Ascending aorta (tissue), 2 donors: Measurements from ENCODE around the gene MAP7. TPM values are rescaled to one million over a fixed set of nuclear protein-coding genes. Genes with fewer than 3 reads are reported as not detected.

Experiments
- DNase-seq, 2 donors: peaks; one replicate each; pipeline ENCODE4 v3.0.0-alpha.2; 2019; ENCODE audit warnings: low spot score in 2 of 2
- H3K27ac ChIP-seq, 2 donors: fragments of 200-600 bp; sonication (generic); one replicate each; pipeline ENCODE4 v1.5.1; 2016 to 2017; ENCODE audit warnings: mild to moderate bottlenecking in 1 of 2
- H3K27me3 ChIP-seq: fragments of 200-600 bp; sonication (generic); one replicate; pipeline ENCODE4 v1.5.1; 2017
- H3K36me3 ChIP-seq, 2 donors: fragments of 200-600 bp; sonication (generic); one replicate each; pipeline ENCODE4 v1.5.1; 2016
- H3K4me1 ChIP-seq, 2 donors: fragments of 200-600 bp; sonication (generic); one replicate each; pipeline ENCODE4 v1.5.1; 2016 to 2017; ENCODE audit warnings: mild to moderate bottlenecking in 1 of 2
- H3K4me3 ChIP-seq, 2 donors: fragments of 200-600 bp; sonication (generic); one replicate each; pipeline ENCODE4 v1.5.1; 2016 to 2017; ENCODE audit warnings: mild to moderate bottlenecking in 1 of 2
- H3K9me3 ChIP-seq, 2 donors: fragments of 200-600 bp; sonication (generic); one replicate each; pipeline ENCODE4 v1.5.1; 2016
- intact Hi-C: fragments of 100-400 bp; cut with DNase I; formaldehyde crosslinking; loops from one replicate; pipeline ENCODE4 v1.15.1; 2023
- total RNA-seq: library from RNA; depleted of rRNA; stranded (reverse); fragments of >200 nt; gene quantifications from one replicate; pipeline ENCODE4 v1.1.0, GENCODE V29; 2016
- TF ChIP-seq, protein P1 (sequence below), 3 experiments: fragments of 200-600 bp in 2 of 3; fragments of 450-650 bp in 1 of 3; sonication (generic) in 2 of 3; IDR thresholded peaks; one replicate each; pipeline ENCODE4 v1.5.1; 2016 to 2019; ENCODE audit warnings: antibody characterized with exemption in 3 of 3, mild to moderate bottlenecking in 1 of 3, moderate library complexity in 1 of 3

The MAP7 gene
- total RNA-seq, 1 donor from 2014 or later: not detected

DNA sequence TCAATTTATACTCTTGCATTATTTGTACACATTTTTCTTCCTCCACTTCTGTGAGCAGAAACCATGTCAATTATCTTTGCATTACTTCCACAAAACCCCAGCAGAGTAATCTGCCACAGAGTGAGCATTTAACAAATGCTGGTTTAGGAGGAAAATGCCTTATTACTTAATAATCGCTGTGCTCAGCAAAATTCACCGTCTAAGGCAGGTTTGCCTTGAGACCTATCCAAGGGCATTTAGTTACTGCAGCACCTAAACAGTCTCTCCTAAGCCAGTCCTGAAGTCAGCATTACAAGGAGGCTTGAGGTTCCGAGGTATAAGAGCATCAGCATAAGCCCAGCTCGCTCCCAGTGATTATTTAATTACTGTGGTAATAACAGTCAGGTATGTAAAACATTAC, 28.3 kb downstream of the MAP7 start:
- no peaks in the 10 kb centered on the region for H3K4me1 ChIP-seq
- H3K4me3 ChIP-seq: no peak overlapping the region
- H3K36me3 ChIP-seq: no peaks in the 10 kb centered on the region
- H3K27ac ChIP-seq: no peak overlapping the region
- H3K9me3 ChIP-seq: no peaks in the 10 kb centered on the region
- TF ChIP-seq, protein P1, sequence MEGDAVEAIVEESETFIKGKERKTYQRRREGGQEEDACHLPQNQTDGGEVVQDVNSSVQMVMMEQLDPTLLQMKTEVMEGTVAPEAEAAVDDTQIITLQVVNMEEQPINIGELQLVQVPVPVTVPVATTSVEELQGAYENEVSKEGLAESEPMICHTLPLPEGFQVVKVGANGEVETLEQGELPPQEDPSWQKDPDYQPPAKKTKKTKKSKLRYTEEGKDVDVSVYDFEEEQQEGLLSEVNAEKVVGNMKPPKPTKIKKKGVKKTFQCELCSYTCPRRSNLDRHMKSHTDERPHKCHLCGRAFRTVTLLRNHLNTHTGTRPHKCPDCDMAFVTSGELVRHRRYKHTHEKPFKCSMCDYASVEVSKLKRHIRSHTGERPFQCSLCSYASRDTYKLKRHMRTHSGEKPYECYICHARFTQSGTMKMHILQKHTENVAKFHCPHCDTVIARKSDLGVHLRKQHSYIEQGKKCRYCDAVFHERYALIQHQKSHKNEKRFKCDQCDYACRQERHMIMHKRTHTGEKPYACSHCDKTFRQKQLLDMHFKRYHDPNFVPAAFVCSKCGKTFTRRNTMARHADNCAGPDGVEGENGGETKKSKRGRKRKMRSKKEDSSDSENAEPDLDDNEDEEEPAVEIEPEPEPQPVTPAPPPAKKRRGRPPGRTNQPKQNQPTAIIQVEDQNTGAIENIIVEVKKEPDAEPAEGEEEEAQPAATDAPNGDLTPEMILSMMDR (IDR thresholded peaks at IDR 0.05): no peak
- no peak for DNase-seq
- no peaks in the 10 kb centered on the region for H3K27me3 ChIP-seq
- intact Hi-C loops: no loop called here

DNA sequence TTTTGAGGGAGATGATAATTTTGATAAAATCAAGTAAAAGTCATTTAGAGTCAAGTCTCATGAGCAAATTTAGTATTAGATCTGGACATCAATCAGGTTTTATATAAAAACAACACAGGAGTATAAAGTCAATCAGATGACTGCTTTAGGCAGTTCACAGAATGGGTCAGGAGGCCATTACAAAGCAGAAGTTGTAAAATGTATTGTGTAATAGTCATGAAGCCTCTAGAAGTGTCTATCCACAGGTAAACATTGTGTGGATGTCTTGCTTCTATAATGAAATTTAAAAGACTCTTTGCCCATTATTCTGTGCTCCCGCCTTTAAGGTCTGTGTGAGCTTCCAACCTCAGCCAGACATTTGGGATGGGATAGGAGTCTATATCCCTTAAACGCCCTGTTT, 28.8 kb downstream of the MAP7 start:
- no peak overlapping the region for H3K27ac ChIP-seq
- no peaks in the 10 kb centered on the region for H3K27me3 ChIP-seq
- intact Hi-C loops: no loop called here
- H3K4me1 ChIP-seq: no peaks in the 10 kb centered on the region
- H3K4me3 ChIP-seq: no peak overlapping the region
- TF ChIP-seq, protein P1 (IDR thresholded peaks at IDR 0.05): no peak
- no peak for DNase-seq
- H3K36me3 ChIP-seq: no peaks in the 10 kb centered on the region
- no peaks in the 10 kb centered on the region for H3K9me3 ChIP-seq

DNA sequence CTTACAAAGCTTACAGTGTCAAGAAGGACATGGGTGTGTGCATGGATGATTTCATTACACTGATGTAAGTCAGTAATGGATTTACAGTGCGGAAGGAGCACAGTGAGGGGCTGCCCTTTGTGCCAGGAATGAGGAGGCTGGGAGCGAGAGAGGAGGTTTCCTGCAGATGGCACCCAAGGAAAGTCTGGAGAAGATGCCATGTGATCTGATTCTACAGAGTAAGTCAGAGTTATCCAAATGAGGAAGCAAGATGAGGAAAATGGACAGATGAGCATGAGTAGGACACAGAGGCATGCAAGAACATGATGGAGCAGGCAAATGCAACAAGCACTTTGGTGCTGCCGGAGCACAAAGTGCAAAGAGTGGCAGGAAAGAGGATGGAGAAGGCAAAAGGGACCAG, 29.7 kb downstream of the MAP7 start:
- Histone ChIP-seq H3K9me3 (no peaks in the 10 kb centered on the region), H3K27ac (no peak overlapping the region), H3K36me3 (no peaks in the 10 kb centered on the region), H3K27me3 (no peaks in the 10 kb centered on the region), H3K4me1 (no peaks in the 10 kb centered on the region), H3K4me3 (no peak overlapping the region)
- no peak for DNase-seq
- TF ChIP-seq, protein P1 (IDR thresholded peaks at IDR 0.05): no peak
- intact Hi-C loops: no loop called here

DNA sequence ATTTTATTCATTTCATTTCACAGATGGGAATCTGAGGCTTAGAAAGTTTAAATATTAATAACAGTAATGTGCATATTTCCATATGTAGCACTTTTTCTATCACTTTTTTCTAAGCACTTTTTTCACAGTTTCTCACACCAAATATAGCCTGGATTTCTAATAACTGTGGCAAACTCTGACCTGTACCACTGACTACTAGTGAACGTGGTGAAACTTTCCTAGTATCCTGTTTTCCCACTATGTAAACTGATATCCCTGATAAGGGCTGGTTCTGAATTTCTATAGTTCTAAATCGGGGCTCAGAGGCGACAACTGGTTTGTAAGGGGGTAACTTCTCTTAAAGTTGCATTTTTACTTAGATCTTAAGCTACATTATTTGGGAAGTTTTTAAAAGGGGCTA, 32.6 kb downstream of the MAP7 start:
- no peaks in the 10 kb centered on the region for H3K27me3 ChIP-seq
- H3K36me3 ChIP-seq: no peaks in the 10 kb centered on the region
- no peaks in the 10 kb centered on the region for H3K4me1 ChIP-seq
- intact Hi-C loops: no loop called here
- no peak for DNase-seq
- no peak overlapping the region for H3K4me3 ChIP-seq
- H3K27ac ChIP-seq: no peak overlapping the region
- TF ChIP-seq, protein P1 (IDR thresholded peaks at IDR 0.05): no peak
- H3K9me3 ChIP-seq: no peaks in the 10 kb centered on the region

DNA sequence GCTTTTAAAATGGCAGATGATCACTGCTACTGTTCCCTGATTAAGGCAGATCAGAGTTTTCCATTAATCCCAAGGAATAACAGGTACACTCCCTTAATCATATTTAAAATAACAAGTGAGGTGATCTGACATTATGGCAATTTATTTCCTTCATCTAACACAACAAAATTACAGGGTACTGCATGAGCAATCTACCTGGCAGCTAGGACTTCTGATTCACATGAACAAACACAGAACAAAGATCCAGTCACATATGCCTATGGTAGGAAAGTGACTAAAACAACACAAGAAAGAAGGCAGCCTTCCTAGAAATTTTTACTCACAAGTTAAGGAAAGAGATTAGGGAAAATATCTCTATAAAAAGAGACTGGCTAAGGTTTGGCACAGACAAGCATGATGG, 33.2 kb downstream of the MAP7 start:
- Histone ChIP-seq H3K9me3 (no peaks in the 10 kb centered on the region), H3K4me1 (no peaks in the 10 kb centered on the region), H3K4me3 (no peak overlapping the region), H3K27me3 (no peaks in the 10 kb centered on the region), H3K27ac (no peak overlapping the region), H3K36me3 (no peaks in the 10 kb centered on the region)
- TF ChIP-seq, protein P1 (IDR thresholded peaks at IDR 0.05): no peak
- intact Hi-C loops: no loop called here
- DNase-seq: no peak

DNA sequence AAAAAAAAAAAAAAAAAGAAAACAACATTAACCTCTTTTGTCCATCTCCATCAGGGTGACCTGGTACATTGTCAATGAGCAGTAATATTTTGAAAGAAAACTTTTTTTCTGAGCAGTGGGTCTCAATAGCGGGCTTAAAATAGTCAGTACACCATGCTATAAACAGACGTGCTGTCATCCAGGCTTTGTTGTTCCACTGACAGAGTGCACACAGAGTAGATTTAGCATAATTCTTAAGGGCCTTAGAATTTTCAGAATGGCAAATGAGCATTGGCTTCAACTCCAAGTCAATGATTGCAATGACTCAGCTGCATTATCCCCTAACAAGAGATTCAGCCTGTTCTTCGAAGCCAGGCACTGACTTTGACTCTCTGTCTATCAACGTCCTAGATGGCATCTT, 35.6 kb downstream of the MAP7 start:
- intact Hi-C loops: no loop called here
- H3K27ac ChIP-seq: no peak overlapping the region
- no peak for DNase-seq

More for the DNA sequence above, 35.6 kb downstream of the MAP7 start:
- no peaks in the 10 kb centered on the region for H3K4me1 ChIP-seq
- no peaks in the 10 kb centered on the region for H3K27me3 ChIP-seq
- no peak overlapping the region for H3K4me3 ChIP-seq
- no peaks in the 10 kb centered on the region for H3K9me3 ChIP-seq
- TF ChIP-seq, protein P1 (IDR thresholded peaks at IDR 0.05): no peak
- no peaks in the 10 kb centered on the region for H3K36me3 ChIP-seq
